Left colon (tissue), 2 donors: Measurements from ENCODE around the gene WDSUB1. TPM values are rescaled to one million over a fixed set of nuclear protein-coding genes. Genes with fewer than 3 reads are reported as not detected.
A peak's percentile ranks its signal among the peaks of the same experiment; 100 is the strongest.

ENCODE experiments used
- ATAC-seq: fragments of 200-7000 bp; cut with Tn5 transposase; one replicate; pipeline ENCODE4 v1.9.1; 2020; ENCODE audit warnings: mild to moderate bottlenecking, moderate library complexity
- DNase-seq, 2 donors: peaks; one replicate each; pipeline ENCODE4 v3.0.0-alpha.2; 2020
- intact Hi-C, 2 donors: fragments of 100-400 bp; cut with DNase I in 1 of 2; cut with micrococcal nuclease in 1 of 2; formaldehyde crosslinking; loops; one replicate each; pipeline versions ENCODE4 v1.11.2 to v1.14.0; 2022; cut with DNase I, micrococcal nuclease
- total RNA-seq, 2 donors: library from RNA; stranded (reverse); fragmentation: NEBNext Ultra II Directional; extraction: Animal tissue kit (Norgen Biotek cat#: 25700); gene quantifications; one replicate each; pipeline ENCODE4 v1.2.1, GENCODE V29; 2021
- donor health status: DM: no; HTN: no; CAD: no.
- donor health status: DM: yes; HTN: yes; CAD: no.

Gene WDSUB1
- total RNA-seq, 2 donors from 2014 or later: 8.1 to 8.6 TPM

DNA sequence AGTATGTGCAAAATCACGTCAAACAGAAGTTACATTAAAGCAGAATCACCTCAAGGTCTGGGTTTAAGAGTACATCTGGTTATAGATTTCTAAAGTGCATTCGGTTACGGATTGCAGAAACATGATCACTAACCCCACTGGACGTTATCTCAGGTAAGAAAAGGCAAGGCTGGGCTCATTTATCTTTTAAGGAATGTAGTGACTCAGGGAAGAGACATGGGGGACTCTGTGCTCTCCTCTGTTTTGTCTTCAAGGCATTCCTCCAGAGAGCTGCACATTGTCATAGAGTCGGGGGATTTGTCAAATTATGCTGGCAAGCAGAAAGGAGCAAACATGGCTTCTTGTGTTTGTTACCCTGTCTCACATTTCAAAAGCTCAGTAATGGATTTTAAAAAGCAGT lies 14.3 kb downstream of the WDSUB1 start:
- DNase-seq: no peak
- intact Hi-C loops: no loop called here

DNA sequence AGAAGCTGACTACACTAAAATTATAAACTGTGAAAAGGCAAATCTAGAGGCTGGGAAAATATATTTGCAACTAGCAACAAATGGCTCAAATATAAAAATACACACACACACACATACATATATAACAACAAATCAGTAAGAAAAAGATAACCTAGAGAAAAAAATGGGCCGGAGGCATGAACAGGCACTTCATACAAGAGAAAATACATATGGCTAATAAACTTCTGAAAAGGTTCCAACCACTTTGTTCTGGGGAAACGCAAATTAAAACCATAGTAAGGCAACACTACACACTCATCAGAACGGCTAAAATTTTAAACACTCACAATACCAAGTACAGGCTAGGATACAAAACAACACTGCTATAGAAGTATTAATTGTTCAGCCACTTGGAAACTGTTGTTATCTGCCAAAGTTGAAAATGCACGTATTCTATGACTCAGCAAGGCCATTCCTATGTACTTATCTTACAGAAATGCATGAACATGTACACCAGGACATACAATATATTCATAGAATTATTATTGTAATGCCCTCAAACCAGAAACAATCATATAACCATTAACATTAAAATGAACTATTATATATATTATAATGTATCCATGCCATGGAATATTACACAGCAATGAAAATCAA lies 15.6 kb downstream of the WDSUB1 start:
- no peak for DNase-seq
- no peak for ATAC-seq
- intact Hi-C loops: no loop called here

More for the DNA sequence above, 14.3 kb downstream of the WDSUB1 start:
- no peak for ATAC-seq

DNA sequence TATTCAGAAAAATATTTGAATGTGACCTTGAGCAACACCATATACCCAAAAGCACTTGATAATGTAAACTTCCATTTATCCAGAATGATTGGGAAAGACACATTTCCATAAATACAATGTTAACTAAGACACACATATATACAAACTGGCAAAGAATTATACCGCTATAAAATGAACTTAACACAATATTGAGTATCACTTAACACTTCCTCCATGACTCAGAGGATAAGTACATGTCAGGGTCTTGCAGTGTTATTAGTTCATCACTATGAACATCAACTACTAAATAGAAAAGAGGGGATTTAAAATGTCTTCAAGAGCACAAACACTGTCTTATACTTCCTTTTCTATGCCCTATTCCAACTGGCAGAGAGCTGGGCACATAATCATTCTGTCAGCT lies 18.6 kb downstream of the WDSUB1 start:
- no peak for ATAC-seq
- intact Hi-C loops: no loop called here

DNA sequence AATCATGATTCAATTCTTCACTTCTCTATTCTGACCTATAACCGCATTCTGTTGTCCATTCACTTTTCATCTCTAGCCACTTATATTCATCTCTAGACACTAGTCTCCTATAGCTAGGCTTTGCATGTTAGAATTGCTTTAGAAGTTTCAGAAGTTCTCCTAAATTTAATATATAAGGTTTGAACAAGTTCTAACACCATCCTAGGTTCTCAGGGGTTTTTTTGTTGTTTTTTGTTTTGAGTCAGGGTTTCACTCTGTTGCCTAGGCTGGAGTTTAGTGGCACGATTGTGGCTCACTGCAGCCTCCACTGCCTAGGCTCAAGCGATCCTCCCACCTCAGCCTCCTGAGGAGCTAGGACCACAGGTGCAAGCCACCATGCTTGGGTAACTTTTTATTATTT lies 19.9 kb downstream of the WDSUB1 start:
- intact Hi-C loops: no loop called here
- no peak for DNase-seq
- no peak for ATAC-seq

More for the DNA sequence above, 18.6 kb downstream of the WDSUB1 start:
- no peak for DNase-seq

DNA sequence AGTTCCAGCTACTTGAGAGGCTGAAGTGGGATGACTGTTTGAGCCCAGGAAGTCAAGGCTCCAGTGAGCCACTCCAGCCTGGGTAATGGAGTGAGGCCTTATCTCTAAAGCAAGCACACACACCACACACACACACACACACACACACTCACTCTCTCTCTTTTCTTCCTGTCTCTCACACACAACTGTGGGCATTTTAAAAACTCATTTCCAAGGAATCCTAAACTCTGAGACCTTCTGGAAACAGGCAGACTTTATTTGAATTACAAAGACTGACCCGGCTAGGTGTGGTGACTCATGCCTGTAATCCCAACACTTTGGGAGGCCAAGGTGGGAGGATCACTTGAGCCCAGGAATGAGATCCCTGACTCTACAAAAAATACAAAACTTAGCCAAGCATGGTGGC lies 21.3 kb downstream of the WDSUB1 start:
- intact Hi-C loops: no loop called here
- DNase-seq (no peak), ATAC-seq (peak; percentile 25)

DNA sequence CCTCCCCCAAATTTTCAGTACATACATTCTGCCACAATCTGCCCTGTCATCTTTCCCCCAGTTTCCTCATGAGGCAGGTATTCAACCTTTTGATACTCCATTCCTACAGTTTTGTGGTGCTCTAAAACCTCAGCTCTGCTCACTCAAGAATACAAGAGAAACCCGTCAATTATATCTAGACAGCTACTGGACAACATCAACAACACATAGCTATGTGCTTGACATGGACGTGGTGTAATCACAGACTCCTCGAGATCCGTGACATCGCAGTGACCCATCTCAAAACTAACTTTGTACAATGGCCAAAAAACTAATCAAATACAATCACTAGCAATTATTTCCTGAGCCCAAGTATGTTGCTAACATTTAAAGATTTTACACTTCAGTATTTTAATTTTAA lies 23.6 kb downstream of the WDSUB1 start:
- DNase-seq: no peak
- intact Hi-C loops: no loop called here
- ATAC-seq: no peak

DNA sequence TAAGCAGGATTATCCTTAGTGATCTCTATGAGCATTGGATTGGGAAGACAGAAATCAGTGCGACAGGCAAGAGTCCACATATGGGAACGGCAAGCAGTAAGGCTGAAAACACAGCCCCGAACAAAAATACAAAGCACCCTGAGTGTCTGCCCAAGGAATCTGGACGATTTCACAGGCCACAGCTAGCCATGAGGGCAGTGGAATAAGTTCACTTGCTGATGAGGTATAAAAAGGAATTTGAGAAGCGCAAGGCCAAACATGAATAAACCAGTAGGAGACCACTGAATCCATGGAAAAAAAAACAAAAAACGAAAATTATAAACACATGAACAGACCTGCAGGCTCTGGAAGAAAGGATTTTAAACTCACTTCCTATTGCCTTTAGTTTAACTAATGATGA lies 24.3 kb downstream of the WDSUB1 start:
- DNase-seq: no peak
- intact Hi-C loops: no loop called here
- ATAC-seq: no peak

DNA sequence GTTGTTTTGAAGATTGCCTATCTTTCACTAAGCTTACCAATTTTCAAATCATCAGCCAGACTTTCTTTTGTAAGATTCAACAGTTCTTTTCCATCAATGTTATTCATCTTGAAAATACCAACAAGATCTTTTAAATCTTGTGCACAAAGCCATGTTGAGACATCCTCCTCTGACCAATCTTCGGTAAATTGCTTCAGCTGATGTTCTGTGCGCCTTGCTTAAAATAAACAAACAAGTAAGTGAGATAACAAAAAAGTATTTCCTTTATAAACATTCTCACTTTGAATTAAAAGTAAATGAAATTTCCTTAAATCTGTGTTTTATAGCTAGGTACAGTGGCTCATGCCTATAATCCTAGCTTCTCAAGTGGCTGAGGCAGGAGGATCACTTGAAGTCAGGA lies 30.3 kb downstream of the WDSUB1 start:
- no peak for ATAC-seq
- intact Hi-C loops: no loop called here
- DNase-seq: no peak

DNA sequence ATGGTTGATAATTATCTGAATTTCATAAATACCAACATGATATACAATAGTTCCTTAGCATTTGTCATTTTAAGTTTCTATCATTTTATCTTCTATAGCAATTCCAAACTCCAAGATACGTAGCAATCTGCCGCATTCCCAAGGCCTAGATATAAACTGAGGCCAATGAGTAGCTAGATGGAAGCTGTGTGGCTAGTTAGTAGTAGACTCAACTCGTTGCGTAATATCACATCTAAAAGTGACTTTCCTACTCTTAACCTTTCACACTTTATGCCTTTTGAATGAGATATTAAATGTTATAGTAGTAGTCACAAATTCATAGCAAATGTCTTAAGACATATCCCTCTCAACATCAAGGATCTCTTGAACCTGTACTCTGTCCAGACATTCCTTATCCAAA lies 33.6 kb downstream of the WDSUB1 start:
- intact Hi-C loops: no loop called here
- DNase-seq: no peak

DNA sequence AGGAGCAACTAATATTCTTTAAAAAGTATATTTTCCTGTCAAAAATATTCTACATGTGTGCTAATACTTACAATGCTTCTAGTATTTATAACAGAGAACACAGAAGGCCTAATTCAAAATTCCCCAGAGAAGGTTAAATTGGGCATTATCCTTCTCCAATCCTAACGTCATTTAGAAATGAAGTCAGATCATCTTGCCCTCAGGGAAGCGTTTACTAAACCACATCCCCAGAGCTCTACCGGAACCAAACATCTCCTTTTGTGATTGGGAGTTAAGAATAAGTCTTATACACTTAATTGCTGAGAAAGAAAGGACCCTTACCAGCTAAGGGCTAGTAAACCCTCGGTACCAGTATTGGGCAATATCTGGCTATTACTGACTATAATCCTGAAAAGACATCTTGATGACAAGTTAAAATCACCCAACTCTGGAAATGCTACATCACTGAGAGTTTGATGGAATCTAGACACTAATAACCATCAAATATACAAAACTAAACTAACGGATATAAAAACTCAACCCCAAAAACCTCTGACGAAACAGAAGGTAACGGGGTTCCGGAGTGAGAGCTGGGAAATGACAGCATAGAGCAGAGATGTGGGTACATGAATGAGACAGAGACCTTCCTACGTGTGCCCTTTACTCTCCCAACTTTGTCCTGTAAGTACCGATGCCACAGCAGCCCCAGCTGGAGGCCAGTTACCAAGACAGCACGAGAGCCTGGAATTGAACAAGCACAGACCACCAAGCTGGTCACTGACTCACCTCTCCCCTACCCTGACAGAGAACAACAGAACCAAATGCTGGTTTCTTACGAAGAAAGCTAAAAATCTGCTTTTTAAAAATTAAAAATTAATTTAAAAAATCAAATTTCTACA lies 35.0 kb downstream of the WDSUB1 start:
- DNase-seq (no peak), ATAC-seq (no peak)
- intact Hi-C loops: no loop called here

More for the DNA sequence above, 33.6 kb downstream of the WDSUB1 start:
- ATAC-seq: no peak

DNA sequence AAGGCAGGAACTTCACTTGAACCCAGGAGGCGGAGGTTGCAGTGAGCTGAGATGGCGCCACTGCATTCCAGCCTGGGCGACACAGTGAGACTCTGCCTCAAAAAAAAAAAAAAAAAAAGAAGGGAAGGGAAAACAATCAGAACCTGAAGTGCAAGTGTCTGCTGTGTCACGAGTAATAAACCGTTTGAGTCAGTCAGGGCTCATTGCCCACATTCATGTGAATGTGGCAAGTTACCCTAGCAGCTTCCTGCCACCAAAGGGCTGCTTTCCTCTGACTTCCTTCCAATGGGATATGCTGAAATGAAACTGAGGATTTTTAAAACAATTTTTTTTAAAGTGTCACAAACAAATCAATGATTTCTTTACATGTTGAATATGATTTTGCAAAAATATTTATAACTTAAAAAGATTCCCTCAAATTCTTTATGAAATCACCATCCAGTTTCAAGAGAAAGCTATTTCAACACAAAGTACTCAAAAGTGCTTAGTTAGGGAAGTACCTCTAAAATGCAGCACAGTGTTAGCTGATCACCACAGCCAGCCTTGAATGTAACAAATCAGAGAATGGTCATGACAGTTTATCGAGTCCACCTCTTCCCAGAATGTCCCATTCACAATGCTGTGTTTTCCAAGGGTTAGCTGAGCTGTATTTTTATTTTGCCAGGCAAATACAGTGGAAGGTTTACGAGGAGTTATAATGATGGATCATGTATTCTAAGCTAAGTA lies 36.4 kb downstream of the WDSUB1 start:
- ATAC-seq: peak; percentile 98
- peak; percentile 49 to 76 for DNase-seq
- intact Hi-C loops: no loop called here

DNA sequence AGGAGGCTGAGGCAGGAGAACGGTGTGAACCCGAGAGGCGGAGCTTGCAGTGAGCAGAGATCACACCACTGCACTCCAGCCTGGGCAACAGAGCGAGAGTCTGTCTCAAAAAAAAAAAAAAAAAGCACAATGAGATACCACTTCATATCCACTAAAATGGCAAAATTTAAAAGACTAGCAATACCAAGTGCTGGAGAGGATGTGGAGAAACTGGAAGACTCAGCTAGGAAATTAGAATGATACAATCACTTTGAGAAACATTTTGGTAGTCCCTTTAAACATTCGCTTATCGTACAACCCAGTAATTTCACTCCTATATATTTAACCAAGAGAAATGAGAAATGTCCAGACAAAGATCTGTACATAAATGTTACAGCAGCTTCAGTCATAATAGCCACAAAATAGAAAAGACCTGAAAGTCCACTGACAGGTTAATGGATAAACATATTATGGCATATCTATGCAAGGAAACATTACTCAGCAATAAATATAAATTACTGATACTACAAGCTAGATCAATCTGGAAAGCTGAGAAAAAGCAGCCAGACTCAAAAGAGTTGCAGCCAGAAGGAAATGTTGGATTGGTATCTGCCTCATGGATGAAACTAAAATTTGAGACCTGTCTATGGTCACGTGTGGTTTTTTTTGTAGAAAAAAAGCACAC lies 40.0 kb downstream of the WDSUB1 start:
- no peak for DNase-seq
- intact Hi-C loops: no loop called here
- no peak for ATAC-seq

DNA sequence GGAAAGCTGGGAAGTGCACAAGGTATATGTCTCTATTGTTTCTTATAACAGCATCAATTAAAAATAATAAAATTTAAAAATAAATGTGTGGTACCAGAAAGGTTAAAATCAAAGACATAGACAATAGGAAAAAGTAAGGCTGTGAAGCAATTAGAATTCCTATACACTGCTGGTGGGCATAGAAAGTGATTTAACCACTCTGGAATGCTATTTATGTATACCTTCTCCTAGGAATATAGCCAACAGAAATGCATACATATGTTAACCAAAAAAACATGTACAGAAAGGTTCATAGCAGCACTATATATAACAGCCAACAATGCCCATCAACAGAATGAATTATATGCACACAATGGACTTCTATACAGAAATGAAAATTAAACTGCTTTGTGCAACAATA lies 43.0 kb downstream of the WDSUB1 start:
- DNase-seq: no peak
- ATAC-seq: no peak
- intact Hi-C loops: no loop called here

DNA sequence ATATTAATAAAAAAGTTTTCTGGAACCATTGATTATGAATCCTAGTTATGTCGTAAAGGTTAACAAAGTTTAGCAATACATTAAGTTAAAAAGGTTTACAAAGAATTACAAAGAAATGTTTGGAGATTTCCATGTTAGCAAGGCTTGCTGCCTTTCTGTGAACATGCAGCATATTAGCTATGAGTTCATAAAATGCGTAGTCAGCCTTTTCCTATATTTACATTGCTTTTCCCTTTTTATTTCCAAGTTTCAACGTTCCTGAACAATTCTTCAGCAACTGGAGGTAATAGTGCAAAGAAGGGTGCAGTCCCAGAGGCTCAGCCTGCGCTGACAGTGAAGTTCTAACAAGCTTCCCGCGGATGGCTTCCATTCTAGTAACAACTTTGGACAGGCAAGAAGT lies 51.6 kb downstream of the WDSUB1 start:
- no peak for DNase-seq
- intact Hi-C loops: no loop called here
- no peak for ATAC-seq

DNA sequence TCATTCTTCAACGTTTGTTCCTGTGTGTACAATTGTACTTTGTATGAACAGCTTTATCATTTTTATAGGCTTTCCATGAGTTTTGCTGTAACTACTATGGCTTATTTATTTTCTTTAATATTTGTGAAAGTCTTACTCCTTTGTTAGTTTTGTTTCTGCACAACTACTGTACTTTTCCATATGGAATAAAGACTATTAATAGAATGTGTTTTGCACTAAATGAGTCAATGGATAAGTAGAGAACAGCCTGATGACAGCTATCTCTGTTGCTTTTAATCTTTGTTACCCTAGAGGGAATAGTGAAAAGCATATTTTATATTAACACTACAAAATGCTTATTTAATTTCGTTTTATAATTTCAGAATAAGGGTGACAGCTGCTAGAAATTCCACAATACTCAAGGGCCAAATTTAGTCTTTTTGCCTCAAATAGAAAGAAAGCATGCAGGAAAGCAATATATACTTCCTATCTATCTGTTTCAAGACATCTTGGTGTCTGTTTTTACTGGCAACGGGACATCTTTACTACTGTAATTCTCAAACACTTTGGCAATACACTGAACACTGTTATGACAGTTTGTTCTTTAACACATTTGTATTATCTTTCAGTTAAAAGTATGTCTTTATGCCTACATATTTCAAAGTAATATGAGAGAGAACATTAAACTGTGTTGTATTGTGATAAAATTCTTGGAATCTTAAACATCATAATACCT lies 53.9 kb downstream of the WDSUB1 start:
- ATAC-seq (no peak), DNase-seq (no peak)
- intact Hi-C loops: no loop called here

DNA sequence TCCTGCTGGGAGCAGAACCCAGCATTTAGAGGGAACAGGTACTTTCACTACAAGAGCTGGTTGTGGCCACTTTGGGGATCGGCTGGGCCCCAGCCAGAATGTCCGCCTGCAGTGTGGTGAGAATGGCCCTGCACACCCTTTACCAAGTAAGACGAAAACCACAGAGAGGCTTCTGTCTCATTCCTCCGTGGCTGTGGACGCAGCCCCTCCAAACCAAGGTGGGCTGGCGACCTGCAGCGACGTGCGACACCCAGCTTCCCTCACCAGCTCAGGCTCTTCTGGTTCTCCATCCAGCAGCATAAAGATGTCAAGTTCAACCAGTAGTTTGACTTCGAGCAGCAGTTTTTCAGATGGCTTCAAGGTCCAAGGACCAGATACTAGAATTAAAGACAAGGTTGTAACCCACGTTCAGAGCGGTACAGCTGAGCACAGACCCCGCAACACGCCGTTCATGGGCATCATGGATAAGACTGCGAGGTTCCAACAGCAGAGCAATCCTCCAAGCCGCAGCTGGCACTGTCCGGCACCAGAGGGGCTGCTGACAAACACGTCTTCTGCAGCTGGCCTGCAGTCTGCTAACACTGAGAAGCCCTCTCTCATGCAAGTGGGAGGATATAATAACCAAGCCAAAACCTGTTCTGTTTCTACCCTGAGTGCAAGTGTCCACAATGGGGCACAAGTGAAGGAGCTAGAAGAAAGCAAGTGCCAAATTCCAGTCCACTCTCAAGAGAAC lies 56.2 kb downstream of the WDSUB1 start:
- intact Hi-C loops: no loop called here
- ATAC-seq (no peak), DNase-seq (no peak)

DNA sequence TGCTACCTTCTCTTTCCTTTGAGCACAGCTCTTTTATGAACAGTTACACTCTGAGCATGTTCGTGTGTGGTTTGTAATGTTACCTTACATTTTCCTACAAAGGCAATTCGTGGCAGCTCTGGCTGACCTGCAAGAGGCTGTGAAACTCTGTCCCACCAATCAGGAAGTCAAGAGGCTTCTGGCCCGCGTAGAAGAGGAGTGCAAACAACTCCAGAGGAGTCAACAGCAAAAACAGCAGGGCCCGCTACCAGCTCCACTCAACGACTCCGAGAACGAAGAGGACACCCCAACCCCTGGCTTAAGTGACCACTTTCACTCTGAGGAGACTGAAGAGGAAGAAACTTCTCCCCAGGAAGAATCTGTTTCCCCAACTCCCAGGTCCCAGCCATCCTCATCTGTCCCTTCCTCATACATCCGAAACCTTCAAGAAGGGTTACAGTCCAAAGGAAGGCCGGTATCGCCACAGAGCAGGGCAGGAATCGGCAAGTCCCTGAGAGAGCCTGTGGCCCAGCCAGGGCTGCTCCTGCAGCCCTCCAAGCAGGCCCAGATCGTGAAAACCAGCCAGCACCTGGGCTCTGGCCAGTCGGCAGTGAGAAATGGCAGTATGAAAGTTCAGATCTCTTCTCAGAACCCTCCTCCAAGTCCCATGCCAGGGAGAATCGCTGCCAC lies 56.9 kb downstream of the WDSUB1 start:
- intact Hi-C loops: no loop called here
- ATAC-seq: no peak

More for the DNA sequence above, 56.9 kb downstream of the WDSUB1 start:
- no peak for DNase-seq
